Endothelial cell of umbilical vein (primary cell): ENCODE results near the gene NR1H4.

ENCODE experiments used
- EZH2 ChIP-seq: IDR thresholded peaks from 2 replicates; pipeline ENCODE4 v1.6.1; 2012; ENCODE audit warnings: borderline replicate concordance, low read depth, mild to moderate bottlenecking, moderate library complexity, low read length, inconsistent platforms; ENCODE audit not compliant: severe bottlenecking
- FOS ChIP-seq: IDR thresholded peaks from 2 replicates; pipeline ENCODE4 v1.6.1; 2011; ENCODE audit warnings: mild to moderate bottlenecking, low read length, moderate library complexity, borderline replicate concordance; ENCODE audit not compliant: insufficient read depth
- GATA2 ChIP-seq: IDR thresholded peaks from 2 replicates; pipeline ENCODE4 v1.7.0; 2011; ENCODE audit warnings: low read depth, mild to moderate bottlenecking, moderate library complexity, mixed read lengths, low read length; ENCODE audit not compliant: insufficient read length, insufficient read depth
- JUN ChIP-seq: IDR thresholded peaks from 2 replicates; pipeline ENCODE4 v1.6.1; 2011; ENCODE audit warnings: borderline replicate concordance, low read depth; ENCODE audit not compliant: insufficient read length, insufficient read depth
- POLR2A ChIP-seq: IDR thresholded peaks from 2 replicates; pipeline ENCODE4 v1.6.1; 2012; ENCODE audit warnings: low read depth, mild to moderate bottlenecking, control low read depth, low read length
- TF ChIP-seq, protein P1 (sequence below), 2 donors: IDR thresholded peaks; 1 replicate in 1 of 2; 2 replicates in 1 of 2; pipeline ENCODE4 v1.5.1; 2011; ENCODE audit warnings: low read length in 2 of 2, mild to moderate bottlenecking in 2 of 2, moderate library complexity in 2 of 2, control low read depth in 1 of 2, inconsistent platforms in 1 of 2, low read depth in 1 of 2; ENCODE audit not compliant: insufficient read depth in 1 of 2; ENCODE audit errors: extremely low read depth in 1 of 2

GRCh38 chr12:100545092-100545491 lies 71.4 kb downstream of the NR1H4 start:
- TF ChIP-seq POLR2A (no peak), GATA2 (no peak), EZH2 (no peak), JUN (no peak), FOS (no peak)
- TF ChIP-seq, protein P1, sequence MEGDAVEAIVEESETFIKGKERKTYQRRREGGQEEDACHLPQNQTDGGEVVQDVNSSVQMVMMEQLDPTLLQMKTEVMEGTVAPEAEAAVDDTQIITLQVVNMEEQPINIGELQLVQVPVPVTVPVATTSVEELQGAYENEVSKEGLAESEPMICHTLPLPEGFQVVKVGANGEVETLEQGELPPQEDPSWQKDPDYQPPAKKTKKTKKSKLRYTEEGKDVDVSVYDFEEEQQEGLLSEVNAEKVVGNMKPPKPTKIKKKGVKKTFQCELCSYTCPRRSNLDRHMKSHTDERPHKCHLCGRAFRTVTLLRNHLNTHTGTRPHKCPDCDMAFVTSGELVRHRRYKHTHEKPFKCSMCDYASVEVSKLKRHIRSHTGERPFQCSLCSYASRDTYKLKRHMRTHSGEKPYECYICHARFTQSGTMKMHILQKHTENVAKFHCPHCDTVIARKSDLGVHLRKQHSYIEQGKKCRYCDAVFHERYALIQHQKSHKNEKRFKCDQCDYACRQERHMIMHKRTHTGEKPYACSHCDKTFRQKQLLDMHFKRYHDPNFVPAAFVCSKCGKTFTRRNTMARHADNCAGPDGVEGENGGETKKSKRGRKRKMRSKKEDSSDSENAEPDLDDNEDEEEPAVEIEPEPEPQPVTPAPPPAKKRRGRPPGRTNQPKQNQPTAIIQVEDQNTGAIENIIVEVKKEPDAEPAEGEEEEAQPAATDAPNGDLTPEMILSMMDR (IDR thresholded peaks at IDR 0.05; ENCODE audit: extremely low read depth in 1 of 2, insufficient read depth in 1 of 2, low read depth in 1 of 2, low read length in 2 of 2): no peak
